Raji (cell line): Measurements from ENCODE around the gene IL13.

Experiments
- POLR2A ChIP-seq: IDR thresholded peaks from 2 replicates; pipeline ENCODE4 v1.6.1; 2011; ENCODE audit warnings: low read depth, low read length, control low read depth; ENCODE audit not compliant: insufficient read depth

The IL13 gene

GRCh38 chr5:132663771-132664695 is 6.1 kb downstream of the IL13 start:
- TF ChIP-seq POLR2A: 0 out of 2 replicates have a peak, but pooled peaks have one; percentile 1

DNA sequence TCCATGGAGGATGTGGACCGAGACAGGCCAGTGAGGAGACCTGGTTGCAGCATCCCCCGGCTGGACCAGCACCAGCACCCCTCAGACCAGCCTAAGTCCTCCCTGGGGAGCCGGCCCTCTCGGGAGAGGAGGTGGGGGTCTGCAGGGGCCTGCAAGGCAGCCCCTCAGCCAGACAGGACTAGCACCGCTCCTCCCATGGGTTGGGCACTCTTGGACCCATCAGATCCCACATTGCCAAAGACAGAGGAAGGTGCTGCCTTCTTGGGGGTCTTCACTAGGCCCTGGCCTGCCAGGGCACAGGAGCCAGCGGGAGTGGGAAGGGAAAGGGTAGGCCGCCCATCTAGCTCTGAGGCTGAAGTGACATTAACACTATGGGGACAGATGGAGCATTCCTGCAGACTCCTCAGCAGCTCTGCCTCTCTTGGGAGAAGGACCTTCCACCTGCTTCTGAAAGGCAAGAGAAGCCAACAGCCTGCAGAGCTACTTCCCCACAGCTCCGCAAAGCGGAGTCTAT is 6.8 kb downstream of the IL13 start:
- no peak for TF ChIP-seq POLR2A

- no peak for TF ChIP-seq POLR2A
Observed at GRCh38 chr5:132665574-132666080, 7.7 kb downstream of the IL13 start.

DNA sequence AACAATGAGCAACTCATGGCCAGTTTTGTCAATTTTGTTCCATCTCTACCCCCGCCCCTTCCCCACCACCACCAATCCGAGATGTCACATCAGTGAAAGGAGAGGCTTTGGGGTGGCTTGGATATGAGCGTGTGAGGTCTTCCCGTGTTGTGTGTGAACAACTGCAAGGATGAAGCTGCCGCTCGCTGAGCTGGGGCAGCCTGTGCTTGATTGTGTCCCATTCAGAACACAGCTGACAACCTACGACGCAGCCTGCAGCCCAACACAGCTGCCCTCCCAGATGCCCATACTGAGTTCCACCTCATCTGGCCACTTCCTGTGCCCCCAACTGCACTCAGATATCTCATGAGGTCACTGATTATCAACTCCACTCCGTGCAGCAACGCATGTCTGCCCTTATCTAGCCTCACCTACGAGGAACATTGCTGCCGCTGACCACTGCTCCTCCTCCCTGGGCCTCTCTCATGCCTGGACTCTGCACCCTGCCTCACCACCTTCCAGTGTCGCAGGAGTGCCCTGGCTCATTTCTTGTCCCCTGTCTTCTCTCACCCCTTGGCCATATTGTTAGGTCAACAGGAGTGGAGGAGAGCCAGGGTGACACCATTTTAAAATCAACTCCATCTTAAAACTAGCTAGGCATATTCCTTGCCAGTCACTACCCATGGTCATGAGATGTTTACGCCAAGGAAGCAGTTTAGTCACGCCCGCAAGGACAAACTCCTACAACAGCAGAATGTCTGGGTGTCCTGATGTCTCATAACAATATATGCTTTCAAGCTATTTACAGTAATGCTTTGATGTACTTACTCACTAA is 8.5 kb downstream of the IL13 start:
- TF ChIP-seq POLR2A: 0 out of 2 replicates have a peak, but pooled peaks have one; percentile 30

GRCh38 chr5:132667309-132667708 is 9.3 kb downstream of the IL13 start:
- TF ChIP-seq POLR2A: no peak

- no peak for TF ChIP-seq POLR2A
Observed at GRCh38 chr5:132667761-132668705, 10.1 kb downstream of the IL13 start.

GRCh38 chr5:132668706-132669454 is 10.9 kb downstream of the IL13 start:
- TF ChIP-seq POLR2A: no peak

DNA sequence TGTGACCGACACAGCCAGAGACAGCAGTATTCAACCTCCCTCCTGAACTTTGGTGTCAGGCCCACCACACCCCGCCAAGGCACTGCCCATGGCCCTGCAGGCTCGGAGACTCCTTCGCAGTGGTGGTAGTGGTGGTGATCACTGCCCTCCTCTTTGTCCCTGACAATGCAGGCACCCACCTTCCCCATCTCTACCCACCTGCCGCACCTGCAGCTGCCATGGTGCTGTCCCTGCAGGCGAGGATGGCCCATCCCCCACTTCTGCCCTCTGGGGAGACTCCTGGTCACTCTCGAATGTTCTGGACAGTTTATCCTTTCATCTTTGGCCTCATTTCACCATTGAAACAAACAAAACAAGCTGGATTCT is 11.5 kb downstream of the IL13 start:
- TF ChIP-seq POLR2A: no peak

GRCh38 chr5:132669966-132670882 is 12.3 kb downstream of the IL13 start:
- TF ChIP-seq POLR2A: no peak

DNA sequence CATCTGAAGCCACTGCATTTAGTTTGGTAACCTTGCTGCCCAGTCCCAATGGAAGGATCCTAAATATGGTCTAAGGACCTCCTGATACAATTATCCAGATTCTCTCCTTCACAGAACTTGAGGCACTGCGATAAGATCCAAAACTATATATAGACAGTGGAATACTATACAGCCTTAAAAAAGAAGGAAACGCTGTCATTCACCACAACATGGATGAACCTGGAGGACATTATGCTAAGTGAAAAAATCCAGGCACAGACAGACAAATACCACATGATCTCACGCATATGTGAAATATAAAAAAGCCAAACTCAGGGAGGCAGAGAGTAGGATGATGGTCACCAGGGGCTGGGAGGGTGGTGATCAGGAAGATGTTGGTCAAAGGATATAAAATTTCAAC is 13.0 kb downstream of the IL13 start:
- no peak for TF ChIP-seq POLR2A

- no peak for TF ChIP-seq POLR2A
Observed at GRCh38 chr5:132673488-132673887, 15.5 kb downstream of the IL13 start.

GRCh38 chr5:132673939-132674630 is 16.1 kb downstream of the IL13 start, which contains the start of gene IL4:
TSS of gene IL4 (plus strand) at chr5:132673989. CDS start at chr5:132674051, 62 bp downstream.
- no peak for TF ChIP-seq POLR2A
